ENCODE results near the gene USH1G. TPM values are rescaled to one million over a fixed set of nuclear protein-coding genes. Genes with fewer than 3 reads are reported as not detected.

USH1G gene
- total and polyA plus RNA-seq, 2 donors, result 0.09 to 0.14 TPM

DNA sequence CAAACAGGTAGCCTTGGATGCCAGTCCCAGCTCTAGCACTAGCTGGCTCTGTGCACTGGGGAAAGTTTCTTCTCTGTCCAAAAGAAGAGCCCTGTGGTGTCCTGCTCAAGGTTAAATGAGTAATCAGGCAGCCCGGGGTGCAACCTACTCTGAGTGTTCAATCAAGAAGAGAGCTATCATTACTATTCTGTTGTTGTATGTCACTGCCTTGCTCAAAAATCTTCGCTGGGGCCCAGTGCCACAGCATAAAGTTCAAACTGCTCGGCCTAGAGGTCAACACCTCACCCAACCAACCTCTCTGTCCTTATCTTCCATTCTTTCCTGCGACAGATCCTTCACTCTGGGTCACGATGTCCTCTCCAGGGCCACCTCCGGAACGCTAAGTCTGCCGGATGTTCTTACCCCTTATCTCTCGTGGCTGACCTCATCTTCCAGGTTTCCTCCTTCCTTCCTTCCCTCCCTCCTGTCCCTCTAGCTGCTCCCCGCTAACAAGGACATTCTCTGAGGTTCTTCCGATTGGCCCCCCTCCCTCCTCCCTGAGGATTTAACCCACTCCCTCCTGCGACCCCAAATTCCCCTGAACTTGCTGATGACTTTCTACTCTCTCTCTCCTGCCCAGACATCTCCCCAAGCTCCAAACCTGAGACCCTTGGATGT, 54.7 kb downstream of the USH1G start:
- peaks cover 0 to 6% of the 10 kb centered on the region in 2 donors for H3K27me3 ChIP-seq (ENCODE audit: control insufficient read depth in 2 of 2, insufficient read depth in 1 of 2, low read length in 1 of 2)
- no peak overlapping the region for H3K27ac ChIP-seq (ENCODE audit: low read depth in 1 of 2, low read length in 1 of 2)
- no peak for DNase-seq (ENCODE audit: low read depth in 6 of 9, low spot score in 9 of 9)
- WGBS, result 89% methylated on average over 12 of the region's 12 CpGs
- H3K4me3 ChIP-seq (ENCODE audit: low read length in 2 of 2), result no peak overlapping the region
- no peaks in the 10 kb centered on the region for H3K36me3 ChIP-seq (ENCODE audit: control insufficient read depth in 2 of 2, insufficient read depth in 2 of 2, low read length in 1 of 2)
- no peaks in the 10 kb centered on the region for H3K9me3 ChIP-seq (ENCODE audit: control insufficient read depth in 2 of 2, insufficient read depth in 1 of 2, low read length in 1 of 2)
- peaks cover 8 to 10% of the 10 kb centered on the region in 2 donors for H3K4me1 ChIP-seq (ENCODE audit: control insufficient read depth in 2 of 2, insufficient read depth in 2 of 2, low read length in 2 of 2)

DNA sequence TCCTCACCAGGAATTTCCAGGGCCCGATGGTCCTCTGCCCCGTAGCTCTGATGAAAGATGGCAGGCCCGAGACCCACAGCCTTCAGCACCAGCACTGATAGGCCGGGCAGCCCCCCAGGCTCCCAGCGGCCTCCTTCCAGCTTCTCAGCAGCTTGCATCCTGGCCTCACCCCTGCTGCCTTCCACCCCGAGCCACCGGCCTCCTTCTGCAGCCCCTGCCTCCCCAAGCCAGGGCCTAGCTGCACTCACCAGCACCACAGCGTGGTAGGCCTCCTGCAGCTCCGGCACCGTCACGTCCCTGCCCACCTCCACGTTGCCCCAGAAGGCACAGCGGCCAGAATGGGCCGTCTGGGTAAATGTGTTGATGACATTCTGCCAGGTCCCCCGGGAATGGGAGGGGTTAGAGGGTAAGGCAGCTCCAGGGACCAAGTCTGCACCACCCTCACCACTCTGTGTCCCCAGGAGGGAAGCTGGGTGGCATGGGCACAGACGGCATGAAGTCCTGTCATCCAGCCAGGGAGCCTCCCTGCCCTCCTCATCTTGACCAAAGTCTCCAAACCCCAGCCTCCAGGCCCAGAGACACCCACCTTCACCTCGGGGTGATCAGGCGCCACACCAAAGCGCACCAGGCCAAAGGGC, 56.7 kb downstream of the USH1G start:
- Histone ChIP-seq H3K27me3 (ENCODE audit: control insufficient read depth in 2 of 2, insufficient read depth in 1 of 2, low read length in 1 of 2) (peaks cover 19 to 24% of the 10 kb centered on the region in 2 donors), H3K27ac (ENCODE audit: low read depth in 1 of 2, low read length in 1 of 2) (no peak overlapping the region), H3K4me1 (ENCODE audit: control insufficient read depth in 2 of 2, insufficient read depth in 2 of 2, low read length in 2 of 2) (peaks cover 0 to 6% of the 10 kb centered on the region in 2 donors), H3K36me3 (ENCODE audit: control insufficient read depth in 2 of 2, insufficient read depth in 2 of 2, low read length in 1 of 2) (no peaks in the 10 kb centered on the region), H3K4me3 (ENCODE audit: low read length in 2 of 2) (no peak overlapping the region), H3K9me3 (ENCODE audit: control insufficient read depth in 2 of 2, insufficient read depth in 1 of 2, low read length in 1 of 2) (no peaks in the 10 kb centered on the region)
- no peak for DNase-seq (ENCODE audit: low read depth in 6 of 9, low spot score in 9 of 9)
- WGBS, result 86% methylated on average over 19 of the region's 19 CpGs

Other genes starting within 250 kb of the USH1G start
- gene CD300LF, start 210.3 kb downstream of the USH1G start, total RNA-seq, result 3.4 TPM
- 6.0 TPM for gene CD300LF, start 210.3 kb downstream of the USH1G start, polyA plus RNA-seq
- 19.9 TPM for gene RAB37, start 186.0 kb downstream of the USH1G start, total RNA-seq
- 29.3 TPM for gene RAB37, start 186.0 kb downstream of the USH1G start, polyA plus RNA-seq
- gene NHERF1, start 174.6 kb downstream of the USH1G start, total RNA-seq, result 49.5 TPM
- 56.6 TPM for gene NHERF1, start 174.6 kb downstream of the USH1G start, polyA plus RNA-seq
- gene NAT9, start 146.9 kb downstream of the USH1G start, total RNA-seq, result 17.8 TPM
- 31.1 TPM for gene NAT9, start 146.9 kb downstream of the USH1G start, polyA plus RNA-seq
- gene GRIN2C, start 63.4 kb downstream of the USH1G start, total RNA-seq, result 0.05 TPM
- gene GRIN2C, start 63.4 kb downstream of the USH1G start, polyA plus RNA-seq, result 0.07 TPM
- gene FDXR, start 50.3 kb downstream of the USH1G start, total RNA-seq, result 8.2 TPM
- 14.1 TPM for gene FDXR, start 50.3 kb downstream of the USH1G start, polyA plus RNA-seq
- 0.14 TPM for gene FADS6, start 29.6 kb downstream of the USH1G start, total RNA-seq
- 1.0 TPM for gene FADS6, start 29.6 kb downstream of the USH1G start, polyA plus RNA-seq
- gene OTOP2, start 1.0 kb upstream of the USH1G start, total RNA-seq, result 0.05 TPM
- gene OTOP2, start 1.0 kb upstream of the USH1G start, polyA plus RNA-seq, result 0.23 TPM
- gene OTOP3, start 12.6 kb upstream of the USH1G start, total RNA-seq, result under 0.01 TPM
- gene OTOP3, start 12.6 kb upstream of the USH1G start, polyA plus RNA-seq, result 0.05 TPM
- gene HID1, start 49.5 kb upstream of the USH1G start, total RNA-seq, result 1.3 TPM
- 9.9 TPM for gene HID1, start 49.5 kb upstream of the USH1G start, polyA plus RNA-seq
- 0.57 TPM for gene CDR2L, start 64.4 kb upstream of the USH1G start, total RNA-seq
- gene CDR2L, start 64.4 kb upstream of the USH1G start, polyA plus RNA-seq, result 1.4 TPM
- 35.7 TPM for gene MRPL58, start 89.4 kb upstream of the USH1G start, total RNA-seq
- gene MRPL58, start 89.4 kb upstream of the USH1G start, polyA plus RNA-seq, result 40.9 TPM
- gene ATP5PD, start 123.7 kb upstream of the USH1G start, total RNA-seq, result 288 TPM
- gene ATP5PD, start 123.7 kb upstream of the USH1G start, polyA plus RNA-seq, result 390 TPM
- 10.0 TPM for gene KCTD2, start 124.0 kb upstream of the USH1G start, total RNA-seq
- gene KCTD2, start 124.0 kb upstream of the USH1G start, polyA plus RNA-seq, result 20.4 TPM
- gene SLC16A5, start 164.7 kb upstream of the USH1G start, total RNA-seq, result 0.76 TPM
- gene SLC16A5, start 164.7 kb upstream of the USH1G start, polyA plus RNA-seq, result 5.0 TPM
- gene ARMC7, start 186.7 kb upstream of the USH1G start, total RNA-seq, result 4.3 TPM
- 10.0 TPM for gene ARMC7, start 186.7 kb upstream of the USH1G start, polyA plus RNA-seq
- 64.2 TPM for gene NT5C, start 208.5 kb upstream of the USH1G start, total RNA-seq
- 103 TPM for gene NT5C, start 208.5 kb upstream of the USH1G start, polyA plus RNA-seq
- 92.1 TPM for gene JPT1, start 231.3 kb upstream of the USH1G start, total RNA-seq
- 130 TPM for gene JPT1, start 231.3 kb upstream of the USH1G start, polyA plus RNA-seq

Data from thymus (tissue), 11 donors.